ENCODE measurements around the gene PIGQ. TPM values are rescaled to one million over a fixed set of nuclear protein-coding genes. Genes with fewer than 3 reads are reported as not detected.
A peak's percentile ranks its signal among the peaks of the same experiment; 100 is the strongest.

Gene PIGQ
- total and polyA plus RNA-seq, 2 experiments from 2014 or later, result 30.2 to 62.3 TPM

DNA sequence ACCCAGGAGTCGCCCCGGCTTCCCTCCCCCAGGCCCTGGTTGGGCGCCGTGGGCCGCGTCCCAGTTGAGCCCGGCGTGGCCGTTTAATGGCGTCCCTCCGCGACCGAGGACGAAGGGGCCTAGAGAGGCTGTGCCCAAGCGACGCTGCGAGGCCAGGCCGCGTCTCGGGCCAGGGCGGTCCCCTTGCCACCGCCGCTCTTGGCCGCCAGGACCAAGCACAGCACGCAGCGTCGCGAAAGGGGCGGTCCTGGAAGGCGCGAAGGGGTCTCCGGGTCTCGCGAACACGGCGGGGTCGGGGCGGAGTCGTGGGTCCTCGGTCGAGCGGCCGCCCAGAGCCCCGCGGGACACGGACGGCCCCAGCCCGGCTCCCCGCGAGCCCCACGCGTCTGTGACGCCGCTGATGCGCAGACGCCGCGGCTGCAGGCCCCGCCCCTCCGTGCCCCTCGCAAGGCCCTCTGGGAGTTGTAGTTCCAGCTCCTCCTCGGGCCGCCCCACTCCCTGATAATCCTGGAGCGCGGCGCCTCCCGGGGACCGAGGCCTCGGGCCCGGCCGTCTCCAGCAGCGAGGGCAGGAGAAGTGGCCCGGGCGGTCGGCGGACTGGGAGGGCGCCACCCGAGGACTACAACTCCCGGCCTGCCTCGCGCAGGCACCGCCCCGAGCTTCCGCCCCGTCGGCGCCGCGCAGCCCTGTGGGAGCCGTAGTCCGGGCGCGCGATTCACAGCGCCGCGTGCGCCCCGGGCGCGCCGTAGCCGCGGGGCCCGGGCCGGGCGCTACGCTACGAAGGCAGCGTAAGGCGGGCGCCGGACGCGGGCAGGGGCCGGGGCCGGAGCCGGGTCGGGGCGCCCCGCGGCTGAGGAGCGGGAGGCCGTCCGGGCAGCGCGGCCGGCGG lies 42.5 kb upstream of the PIGQ start, which contains the start of gene CAPN15:
CAPN15 (plus strand) TSS at position 698 of the 889 bp plus-strand sequence. CDS start 19,127 bp downstream, outside the sequence.
- Mint-ChIP-seq H3K27ac (peak within 1 kb of the TSS; percentile 47; the same call in 1 of the 2 replicates), H3K9me3 (no peaks in the 10 kb centered on the region; the same call in 2 of the 3 replicates), H3K36me3 (ENCODE audit: low read depth) (peaks cover 5% of the 10 kb centered on the region; the same call in 2 of the 3 replicates), H3K4me3 (peak within 1 kb of the TSS; percentile 86), H3K27me3 (ENCODE audit: insufficient read depth, low read depth, poor library complexity) (peaks cover 13% of the 10 kb centered on the region), H3K4me1 (peaks cover 20% of the 10 kb centered on the region)
- H3K27ac ChIP-seq (ENCODE audit: low read depth), result peak within 1 kb of the TSS; percentile 55; the same call in 1 of the 2 replicates
- H4K20me1 ChIP-seq (replicated peaks; ENCODE audit: insufficient read depth), result peaks cover 26% of the 10 kb centered on the region
- H3K4me1 ChIP-seq (ENCODE audit: insufficient read depth), result peaks cover 6% of the 10 kb centered on the region; the same call in 1 of the 2 replicates
- H3K9me2 ChIP-seq (ENCODE audit: insufficient read depth), result no peaks in the 10 kb centered on the region
- H3K4me3 ChIP-seq, result peak within 1 kb of the TSS; percentile 90
- no peak within 1 kb of the TSS; the same call in 1 of the 2 replicates for H2AFZ ChIP-seq
- ATAC-seq, result peak; percentile 75
- peak; percentile 90 for DNase-seq (ENCODE audit: low spot score)
- H3K36me3 ChIP-seq (ENCODE audit: insufficient read depth), result no peaks in the 10 kb centered on the region
- H3K4me2 ChIP-seq, result peak within 1 kb of the TSS; percentile 97
- H3F3A ChIP-seq (replicated peaks; ENCODE audit: low read depth), result 0 out of 2 replicates have a peak, but pooled peaks cover 8% of the 10 kb centered on the region
- no peak for TF ChIP-seq JUNB (IDR thresholded peaks at IDR 0.05; ENCODE audit: unreplicated experiment)
- TF ChIP-seq, protein P1, sequence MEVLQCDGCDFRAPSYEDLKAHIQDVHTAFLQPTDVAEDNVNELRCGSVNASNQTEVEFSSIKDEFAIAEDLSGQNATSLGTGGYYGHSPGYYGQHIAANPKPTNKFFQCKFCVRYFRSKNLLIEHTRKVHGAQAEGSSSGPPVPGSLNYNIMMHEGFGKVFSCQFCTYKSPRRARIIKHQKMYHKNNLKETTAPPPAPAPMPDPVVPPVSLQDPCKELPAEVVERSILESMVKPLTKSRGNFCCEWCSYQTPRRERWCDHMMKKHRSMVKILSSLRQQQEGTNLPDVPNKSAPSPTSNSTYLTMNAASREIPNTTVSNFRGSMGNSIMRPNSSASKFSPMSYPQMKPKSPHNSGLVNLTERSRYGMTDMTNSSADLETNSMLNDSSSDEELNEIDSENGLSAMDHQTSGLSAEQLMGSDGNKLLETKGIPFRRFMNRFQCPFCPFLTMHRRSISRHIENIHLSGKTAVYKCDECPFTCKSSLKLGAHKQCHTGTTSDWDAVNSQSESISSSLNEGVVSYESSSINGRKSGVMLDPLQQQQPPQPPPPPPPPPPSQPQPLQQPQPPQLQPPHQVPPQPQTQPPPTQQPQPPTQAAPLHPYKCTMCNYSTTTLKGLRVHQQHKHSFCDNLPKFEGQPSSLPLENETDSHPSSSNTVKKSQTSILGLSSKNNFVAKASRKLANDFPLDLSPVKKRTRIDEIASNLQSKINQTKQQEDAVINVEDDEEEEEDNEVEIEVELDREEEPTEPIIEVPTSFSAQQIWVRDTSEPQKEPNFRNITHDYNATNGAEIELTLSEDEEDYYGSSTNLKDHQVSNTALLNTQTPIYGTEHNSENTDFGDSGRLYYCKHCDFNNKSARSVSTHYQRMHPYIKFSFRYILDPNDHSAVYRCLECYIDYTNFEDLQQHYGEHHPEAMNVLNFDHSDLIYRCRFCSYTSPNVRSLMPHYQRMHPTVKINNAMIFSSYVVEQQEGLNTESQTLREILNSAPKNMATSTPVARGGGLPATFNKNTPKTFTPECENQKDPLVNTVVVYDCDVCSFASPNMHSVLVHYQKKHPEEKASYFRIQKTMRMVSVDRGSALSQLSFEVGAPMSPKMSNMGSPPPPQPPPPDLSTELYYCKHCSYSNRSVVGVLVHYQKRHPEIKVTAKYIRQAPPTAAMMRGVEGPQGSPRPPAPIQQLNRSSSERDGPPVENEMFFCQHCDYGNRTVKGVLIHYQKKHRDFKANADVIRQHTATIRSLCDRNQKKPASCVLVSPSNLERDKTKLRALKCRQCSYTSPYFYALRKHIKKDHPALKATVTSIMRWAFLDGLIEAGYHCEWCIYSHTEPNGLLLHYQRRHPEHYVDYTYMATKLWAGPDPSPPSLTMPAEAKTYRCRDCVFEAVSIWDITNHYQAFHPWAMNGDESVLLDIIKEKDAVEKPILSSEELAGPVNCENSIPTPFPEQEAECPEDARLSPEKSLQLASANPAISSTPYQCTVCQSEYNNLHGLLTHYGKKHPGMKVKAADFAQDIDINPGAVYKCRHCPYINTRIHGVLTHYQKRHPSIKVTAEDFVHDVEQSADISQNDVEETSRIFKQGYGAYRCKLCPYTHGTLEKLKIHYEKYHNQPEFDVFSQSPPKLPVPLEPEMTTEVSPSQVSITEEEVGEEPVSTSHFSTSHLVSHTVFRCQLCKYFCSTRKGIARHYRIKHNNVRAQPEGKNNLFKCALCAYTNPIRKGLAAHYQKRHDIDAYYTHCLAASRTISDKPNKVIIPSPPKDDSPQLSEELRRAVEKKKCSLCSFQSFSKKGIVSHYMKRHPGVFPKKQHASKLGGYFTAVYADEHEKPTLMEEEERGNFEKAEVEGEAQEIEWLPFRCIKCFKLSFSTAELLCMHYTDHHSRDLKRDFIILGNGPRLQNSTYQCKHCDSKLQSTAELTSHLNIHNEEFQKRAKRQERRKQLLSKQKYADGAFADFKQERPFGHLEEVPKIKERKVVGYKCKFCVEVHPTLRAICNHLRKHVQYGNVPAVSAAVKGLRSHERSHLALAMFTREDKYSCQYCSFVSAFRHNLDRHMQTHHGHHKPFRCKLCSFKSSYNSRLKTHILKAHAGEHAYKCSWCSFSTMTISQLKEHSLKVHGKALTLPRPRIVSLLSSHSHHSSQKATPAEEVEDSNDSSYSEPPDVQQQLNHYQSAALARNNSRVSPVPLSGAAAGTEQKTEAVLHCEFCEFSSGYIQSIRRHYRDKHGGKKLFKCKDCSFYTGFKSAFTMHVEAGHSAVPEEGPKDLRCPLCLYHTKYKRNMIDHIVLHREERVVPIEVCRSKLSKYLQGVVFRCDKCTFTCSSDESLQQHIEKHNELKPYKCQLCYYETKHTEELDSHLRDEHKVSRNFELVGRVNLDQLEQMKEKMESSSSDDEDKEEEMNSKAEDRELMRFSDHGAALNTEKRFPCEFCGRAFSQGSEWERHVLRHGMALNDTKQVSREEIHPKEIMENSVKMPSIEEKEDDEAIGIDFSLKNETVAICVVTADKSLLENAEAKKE (CRISPR knock-in tag; IDR thresholded peaks at IDR 0.05), result no peak
- TF ChIP-seq ZNF331 (CRISPR knock-in tag; IDR thresholded peaks at IDR 0.05; ENCODE audit: low read depth), result no peak
- TF ChIP-seq STAT1 (IDR thresholded peaks at IDR 0.05; ENCODE audit: unreplicated experiment), result no peak
- peak; percentile 79 for TF ChIP-seq CREB1 (CRISPR knock-in tag; IDR thresholded peaks at IDR 0.05; ENCODE audit: low read depth)
- TF ChIP-seq, protein P2, sequence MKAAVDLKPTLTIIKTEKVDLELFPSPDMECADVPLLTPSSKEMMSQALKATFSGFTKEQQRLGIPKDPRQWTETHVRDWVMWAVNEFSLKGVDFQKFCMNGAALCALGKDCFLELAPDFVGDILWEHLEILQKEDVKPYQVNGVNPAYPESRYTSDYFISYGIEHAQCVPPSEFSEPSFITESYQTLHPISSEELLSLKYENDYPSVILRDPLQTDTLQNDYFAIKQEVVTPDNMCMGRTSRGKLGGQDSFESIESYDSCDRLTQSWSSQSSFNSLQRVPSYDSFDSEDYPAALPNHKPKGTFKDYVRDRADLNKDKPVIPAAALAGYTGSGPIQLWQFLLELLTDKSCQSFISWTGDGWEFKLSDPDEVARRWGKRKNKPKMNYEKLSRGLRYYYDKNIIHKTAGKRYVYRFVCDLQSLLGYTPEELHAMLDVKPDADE (IDR thresholded peaks at IDR 0.05), result peak; percentile 93
- TF ChIP-seq NANOG (IDR thresholded peaks at IDR 0.05; ENCODE audit: borderline replicate concordance), result no peak
- TF ChIP-seq, protein P3, sequence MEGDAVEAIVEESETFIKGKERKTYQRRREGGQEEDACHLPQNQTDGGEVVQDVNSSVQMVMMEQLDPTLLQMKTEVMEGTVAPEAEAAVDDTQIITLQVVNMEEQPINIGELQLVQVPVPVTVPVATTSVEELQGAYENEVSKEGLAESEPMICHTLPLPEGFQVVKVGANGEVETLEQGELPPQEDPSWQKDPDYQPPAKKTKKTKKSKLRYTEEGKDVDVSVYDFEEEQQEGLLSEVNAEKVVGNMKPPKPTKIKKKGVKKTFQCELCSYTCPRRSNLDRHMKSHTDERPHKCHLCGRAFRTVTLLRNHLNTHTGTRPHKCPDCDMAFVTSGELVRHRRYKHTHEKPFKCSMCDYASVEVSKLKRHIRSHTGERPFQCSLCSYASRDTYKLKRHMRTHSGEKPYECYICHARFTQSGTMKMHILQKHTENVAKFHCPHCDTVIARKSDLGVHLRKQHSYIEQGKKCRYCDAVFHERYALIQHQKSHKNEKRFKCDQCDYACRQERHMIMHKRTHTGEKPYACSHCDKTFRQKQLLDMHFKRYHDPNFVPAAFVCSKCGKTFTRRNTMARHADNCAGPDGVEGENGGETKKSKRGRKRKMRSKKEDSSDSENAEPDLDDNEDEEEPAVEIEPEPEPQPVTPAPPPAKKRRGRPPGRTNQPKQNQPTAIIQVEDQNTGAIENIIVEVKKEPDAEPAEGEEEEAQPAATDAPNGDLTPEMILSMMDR (conservative IDR thresholded peaks at IDR 0.05; ENCODE audit: low read depth in 2 of 2), result no peak
- no peak for TF ChIP-seq EZH2phosphoT487 (IDR thresholded peaks at IDR 0.05; ENCODE audit: unreplicated experiment)
- peak; percentile 68 for TF ChIP-seq POLR2AphosphoS5 (IDR thresholded peaks at IDR 0.05; ENCODE audit: low read depth)
- TF ChIP-seq, protein P4, sequence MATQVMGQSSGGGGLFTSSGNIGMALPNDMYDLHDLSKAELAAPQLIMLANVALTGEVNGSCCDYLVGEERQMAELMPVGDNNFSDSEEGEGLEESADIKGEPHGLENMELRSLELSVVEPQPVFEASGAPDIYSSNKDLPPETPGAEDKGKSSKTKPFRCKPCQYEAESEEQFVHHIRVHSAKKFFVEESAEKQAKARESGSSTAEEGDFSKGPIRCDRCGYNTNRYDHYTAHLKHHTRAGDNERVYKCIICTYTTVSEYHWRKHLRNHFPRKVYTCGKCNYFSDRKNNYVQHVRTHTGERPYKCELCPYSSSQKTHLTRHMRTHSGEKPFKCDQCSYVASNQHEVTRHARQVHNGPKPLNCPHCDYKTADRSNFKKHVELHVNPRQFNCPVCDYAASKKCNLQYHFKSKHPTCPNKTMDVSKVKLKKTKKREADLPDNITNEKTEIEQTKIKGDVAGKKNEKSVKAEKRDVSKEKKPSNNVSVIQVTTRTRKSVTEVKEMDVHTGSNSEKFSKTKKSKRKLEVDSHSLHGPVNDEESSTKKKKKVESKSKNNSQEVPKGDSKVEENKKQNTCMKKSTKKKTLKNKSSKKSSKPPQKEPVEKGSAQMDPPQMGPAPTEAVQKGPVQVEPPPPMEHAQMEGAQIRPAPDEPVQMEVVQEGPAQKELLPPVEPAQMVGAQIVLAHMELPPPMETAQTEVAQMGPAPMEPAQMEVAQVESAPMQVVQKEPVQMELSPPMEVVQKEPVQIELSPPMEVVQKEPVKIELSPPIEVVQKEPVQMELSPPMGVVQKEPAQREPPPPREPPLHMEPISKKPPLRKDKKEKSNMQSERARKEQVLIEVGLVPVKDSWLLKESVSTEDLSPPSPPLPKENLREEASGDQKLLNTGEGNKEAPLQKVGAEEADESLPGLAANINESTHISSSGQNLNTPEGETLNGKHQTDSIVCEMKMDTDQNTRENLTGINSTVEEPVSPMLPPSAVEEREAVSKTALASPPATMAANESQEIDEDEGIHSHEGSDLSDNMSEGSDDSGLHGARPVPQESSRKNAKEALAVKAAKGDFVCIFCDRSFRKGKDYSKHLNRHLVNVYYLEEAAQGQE (IDR thresholded peaks at IDR 0.05; ENCODE audit: unreplicated experiment), result no peak
- TF ChIP-seq EZH2 (IDR thresholded peaks at IDR 0.05; ENCODE audit: low read depth, unreplicated experiment), result no peak
- TF ChIP-seq ZNF114 (CRISPR knock-in tag; IDR thresholded peaks at IDR 0.05), result peak; percentile 58; the same call in 1 of the 2 replicates
- peaks cover 47% of the 10 kb centered on the region for H3K79me2 ChIP-seq (replicated peaks; ENCODE audit: insufficient read depth)
- H3K27me3 ChIP-seq (ENCODE audit: insufficient read depth), result no peaks in the 10 kb centered on the region

Data from GM23338 (cell line).